ENCODE measurements around the gene NAALADL2. TPM values are rescaled to one million over a fixed set of nuclear protein-coding genes. Genes with fewer than 3 reads are reported as not detected.

Gene NAALADL2
- total RNA-seq, 6 donors from 2014 or later, result 4.4 to 12.6 (median 6.3) TPM

- WGBS, 2 donors, result 44 to 74% methylated on average over 1 of the region's 1 CpG
- Histone ChIP-seq H3K27ac (no peak overlapping the region), H3K4me3 (no peak overlapping the region), H3K36me3 (no peaks in the 10 kb centered on the region), H3K27me3 (no peaks in the 10 kb centered on the region), H3K4me1 (no peaks in the 10 kb centered on the region), H3K9me3 (no peaks in the 10 kb centered on the region)
- DNase-seq (no peak), ATAC-seq (ENCODE audit: low FRiP score in 2 of 2) (no peak)
- no peak for TF ChIP-seq CTCF (IDR thresholded peaks at IDR 0.05)
- peak in 1 of 4 donors; percentile 9 for TF ChIP-seq EP300 (IDR thresholded peaks at IDR 0.05)
Observed at GRCh38 chr3:175274474-175275218, 415.5 kb downstream of the NAALADL2 start.

GRCh38 chr3:175278680-175279079 is 419.5 kb downstream of the NAALADL2 start:
- Histone ChIP-seq H3K9me3 (no peaks in the 10 kb centered on the region), H3K4me3 (no peak overlapping the region), H3K4me1 (no peaks in the 10 kb centered on the region), H3K36me3 (no peaks in the 10 kb centered on the region), H3K27ac (no peak overlapping the region), H3K27me3 (no peaks in the 10 kb centered on the region)
- no peak for ATAC-seq (ENCODE audit: low FRiP score in 2 of 2)
- no peak for DNase-seq
- no peak for TF ChIP-seq POLR2AphosphoS5 (IDR thresholded peaks at IDR 0.05)
- no peak for TF ChIP-seq EP300 (IDR thresholded peaks at IDR 0.05)
- TF ChIP-seq POLR2A (IDR thresholded peaks at IDR 0.05), result no peak
- TF ChIP-seq CTCF (IDR thresholded peaks at IDR 0.05), result no peak
- WGBS, 2 donors, result 63 to 82% methylated on average over 3 of the region's 3 CpGs

- 38 to 48% methylated on average over 1 of the region's 1 CpG for WGBS, 2 donors
- ATAC-seq (ENCODE audit: low FRiP score in 2 of 2), result no peak
- H3K4me3 ChIP-seq, result no peak overlapping the region
Observed at GRCh38 chr3:175279457-175279856, 420.3 kb downstream of the NAALADL2 start.

GRCh38 chr3:175279911-175280310 is 420.8 kb downstream of the NAALADL2 start:
- Histone ChIP-seq H3K27me3 (no peaks in the 10 kb centered on the region), H3K36me3 (no peaks in the 10 kb centered on the region), H3K9me3 (no peaks in the 10 kb centered on the region), H3K27ac (no peak overlapping the region), H3K4me1 (no peaks in the 10 kb centered on the region), H3K4me3 (no peak overlapping the region)
- DNase-seq, result no peak
- TF ChIP-seq EP300 (IDR thresholded peaks at IDR 0.05) (no peak), POLR2AphosphoS5 (IDR thresholded peaks at IDR 0.05) (no peak), POLR2A (IDR thresholded peaks at IDR 0.05) (no peak)
- no peak for ATAC-seq (ENCODE audit: low FRiP score in 2 of 2)
- 59 to 72% methylated on average over 1 of the region's 1 CpG for WGBS, 2 donors

More at GRCh38 chr3:175279457-175279856, 420.3 kb downstream of the NAALADL2 start:
- no peaks in the 10 kb centered on the region for H3K36me3 ChIP-seq
- H3K27ac ChIP-seq, result no peak overlapping the region
- DNase-seq, result no peak
- H3K4me1 ChIP-seq, result no peaks in the 10 kb centered on the region
- no peaks in the 10 kb centered on the region for H3K9me3 ChIP-seq
- no peak for TF ChIP-seq POLR2AphosphoS5 (IDR thresholded peaks at IDR 0.05)
- TF ChIP-seq POLR2A (IDR thresholded peaks at IDR 0.05), result no peak
- TF ChIP-seq EP300 (IDR thresholded peaks at IDR 0.05), result no peak
- no peak for TF ChIP-seq CTCF (IDR thresholded peaks at IDR 0.05)
- no peaks in the 10 kb centered on the region for H3K27me3 ChIP-seq

GRCh38 chr3:175287361-175287963 is 428.3 kb downstream of the NAALADL2 start:
- Histone ChIP-seq H3K27ac (no peak overlapping the region), H3K27me3 (no peaks in the 10 kb centered on the region), H3K4me1 (no peaks in the 10 kb centered on the region), H3K4me3 (no peak overlapping the region), H3K36me3 (no peaks in the 10 kb centered on the region), H3K9me3 (no peaks in the 10 kb centered on the region)
- 81 to 86% methylated on average over 3 of the region's 3 CpGs for WGBS, 2 donors
- DNase-seq (no peak), ATAC-seq (ENCODE audit: low FRiP score in 2 of 2) (no peak)
- TF ChIP-seq POLR2AphosphoS5 (IDR thresholded peaks at IDR 0.05) (no peak), EP300 (IDR thresholded peaks at IDR 0.05) (no peak)

All from upper lobe of left lung (tissue), 6 donors.